Nephron progenitor cell (in vitro differentiated cells): ENCODE measurements around the gene FAM151A.

Experiments used
- DNase-seq: peaks from one replicate; pipeline ENCODE4 v3.0.0; 2021
- H3K27ac Mint-ChIP-seq: 2 replicates; pipeline ENCODE4 v1.8.0; 2021; ENCODE audit warnings: mild to moderate bottlenecking, moderate library complexity, mixed read lengths
- H3K27me3 Mint-ChIP-seq: 2 replicates; pipeline ENCODE4 v1.8.0; 2021; ENCODE audit warnings: mild to moderate bottlenecking, low read depth, mixed read lengths; ENCODE audit not compliant: poor library complexity
- H3K36me3 Mint-ChIP-seq: 2 replicates; pipeline ENCODE4 v1.8.0; 2021; ENCODE audit warnings: low read depth, mixed read lengths
- H3K4me1 Mint-ChIP-seq: 2 replicates; pipeline ENCODE4 v1.8.0; 2021; ENCODE audit warnings: mixed read lengths
- H3K4me3 Mint-ChIP-seq: 2 replicates; pipeline ENCODE4 v1.8.0; 2021; ENCODE audit warnings: mild to moderate bottlenecking, moderate library complexity, mixed read lengths
- H3K9me3 Mint-ChIP-seq: 2 replicates; pipeline ENCODE4 v1.8.0; 2021; ENCODE audit warnings: mild to moderate bottlenecking, moderate library complexity, mixed read lengths
- CTCF ChIP-seq: fragments of 200-600 bp; sonication (generic); IDR thresholded peaks from 2 replicates; pipeline ENCODE4 v1.5.0; 2021; ENCODE audit warnings: antibody characterized with exemption

The FAM151A gene

DNA sequence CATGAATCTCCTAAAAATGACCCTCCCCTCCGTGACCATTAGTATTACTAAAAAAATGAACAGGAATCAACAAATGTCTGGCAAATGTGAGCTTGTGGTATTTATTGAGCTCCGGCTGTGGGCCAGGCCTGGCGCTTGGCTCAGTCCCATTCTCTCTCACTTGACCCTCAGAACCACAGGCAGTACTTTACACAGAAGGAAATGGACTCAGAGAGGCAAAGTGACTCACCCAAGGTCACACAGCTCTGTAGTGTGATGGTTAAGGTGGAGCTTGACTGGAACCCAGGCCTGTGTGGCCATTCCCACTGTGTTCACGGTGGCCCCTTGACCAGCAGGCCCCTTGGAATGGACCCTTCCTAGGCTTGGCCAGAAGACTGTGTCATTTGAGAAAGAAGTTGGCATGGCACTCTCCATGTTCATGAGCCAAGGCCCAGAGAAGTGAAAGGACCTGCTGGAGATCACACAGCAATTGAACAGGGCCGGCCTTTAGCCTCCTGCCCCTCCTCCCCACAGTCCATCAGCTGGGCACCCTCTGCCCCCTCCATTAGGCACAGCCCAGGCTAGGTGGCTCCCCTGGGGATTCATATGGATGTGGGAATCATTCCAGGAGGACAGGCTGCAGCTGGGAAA lies 32.1 kb downstream of the FAM151A start:
- Mint-ChIP-seq H3K4me3 (no peak overlapping the region), H3K27me3 (peaks cover 7% of the 10 kb centered on the region), H3K9me3 (no peaks in the 10 kb centered on the region), H3K27ac (no peak overlapping the region), H3K4me1 (peaks cover 36% of the 10 kb centered on the region), H3K36me3 (no peaks in the 10 kb centered on the region)
- TF ChIP-seq CTCF: no peak
- no peak for DNase-seq

GRCh38 chr1:54588377-54588776 lies 34.9 kb downstream of the FAM151A start:
- Mint-ChIP-seq H3K27me3 (peaks cover 5% of the 10 kb centered on the region), H3K4me1 (peaks cover 41% of the 10 kb centered on the region), H3K9me3 (no peaks in the 10 kb centered on the region), H3K36me3 (no peaks in the 10 kb centered on the region), H3K27ac (peak overlapping the region; percentile 63), H3K4me3 (no peak overlapping the region)
- no peak for DNase-seq
- no peak for TF ChIP-seq CTCF

- peaks cover 5% of the 10 kb centered on the region for H3K27me3 Mint-ChIP-seq
- H3K4me1 Mint-ChIP-seq: peaks cover 45% of the 10 kb centered on the region
- DNase-seq: no peak
- H3K9me3 Mint-ChIP-seq: no peaks in the 10 kb centered on the region
- peak overlapping the region; percentile 87 for H3K27ac Mint-ChIP-seq
- no peaks in the 10 kb centered on the region for H3K36me3 Mint-ChIP-seq
- no peak overlapping the region for H3K4me3 Mint-ChIP-seq
- TF ChIP-seq CTCF: no peak
These were observed 37.9 kb downstream of the FAM151A start for GRCh38 chr1:54585181-54586066.

DNA sequence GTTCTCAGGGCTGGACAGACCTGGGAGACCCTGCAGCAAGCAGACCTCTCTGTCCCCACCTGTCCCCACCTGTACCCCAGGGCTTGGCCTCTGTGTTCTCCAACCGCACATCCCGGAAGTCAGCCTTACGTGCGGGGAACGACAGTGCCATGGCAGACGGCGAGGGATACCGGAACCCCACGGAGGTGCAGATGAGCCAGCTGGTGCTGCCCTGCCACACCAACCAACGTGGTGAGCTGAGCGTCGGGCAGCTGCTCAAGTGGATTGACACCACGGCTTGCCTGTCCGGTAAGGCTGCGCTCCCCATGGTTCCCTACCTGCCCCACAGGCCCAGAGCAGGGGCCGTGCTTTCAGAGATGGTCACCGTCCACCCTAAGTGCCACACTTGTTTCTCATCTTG lies 38.8 kb downstream of the FAM151A start:
- TF ChIP-seq CTCF: no peak
- no peak for DNase-seq
- H3K27ac Mint-ChIP-seq: peak overlapping the region; percentile 87
- H3K4me3 Mint-ChIP-seq: no peak overlapping the region
- no peaks in the 10 kb centered on the region for H3K36me3 Mint-ChIP-seq
- H3K27me3 Mint-ChIP-seq: peaks cover 5% of the 10 kb centered on the region
- no peaks in the 10 kb centered on the region for H3K9me3 Mint-ChIP-seq
- peaks cover 43% of the 10 kb centered on the region for H3K4me1 Mint-ChIP-seq

DNA sequence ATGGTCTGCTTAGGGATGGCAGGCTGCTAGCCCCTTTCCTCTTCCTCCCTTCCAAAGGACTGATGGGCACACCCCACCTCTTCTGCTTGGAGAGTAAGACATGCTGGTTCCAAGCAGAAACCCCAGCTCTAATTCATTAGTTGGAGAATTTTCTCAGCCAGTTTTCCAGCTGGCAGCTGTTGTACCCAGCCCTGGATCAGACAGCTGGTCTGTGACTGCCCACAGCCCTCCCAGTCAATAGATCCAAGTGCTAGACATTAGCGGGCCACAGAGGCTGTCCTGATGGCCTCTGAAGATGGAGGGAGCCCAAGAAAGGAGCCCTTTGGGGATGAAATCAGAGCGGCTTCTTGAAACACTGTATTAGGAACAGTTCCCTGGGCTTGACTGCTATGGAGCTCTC lies 39.5 kb downstream of the FAM151A start:
- no peak for DNase-seq
- Mint-ChIP-seq H3K27me3 (peaks cover 5% of the 10 kb centered on the region), H3K4me3 (no peak overlapping the region), H3K27ac (no peak overlapping the region), H3K36me3 (no peaks in the 10 kb centered on the region), H3K4me1 (peaks cover 50% of the 10 kb centered on the region), H3K9me3 (no peaks in the 10 kb centered on the region)
- TF ChIP-seq CTCF: no peak
